Adrenal gland (tissue), 12 donors: ENCODE measurements around the gene PPP2R5C. TPM values are rescaled to one million over a fixed set of nuclear protein-coding genes. Genes with fewer than 3 reads are reported as not detected.

ENCODE experiments used
- DNase-seq, 7 donors: peaks; one replicate each; pipeline ENCODE4 v3.0.0-alpha.2; 2019 to 2020
- H3K27ac ChIP-seq, 5 donors: fragments of 200-600 bp; sonication (generic) in 4 of 5; 1 replicate in 3 of 5; 2 replicates in 2 of 5; pipeline versions ENCODE4 v1.5.1 to v1.8.0; 2016 to 2020; ENCODE audit warnings: mild to moderate bottlenecking in 1 of 5
- H3K27me3 ChIP-seq: fragments of 200-600 bp; 2 replicates; pipeline ENCODE4 v1.8.0; 2021
- H3K36me3 ChIP-seq, 2 donors: fragments of 200-600 bp; replicated peaks in 1 of 2; 1 replicate in 1 of 2; 2 replicates in 1 of 2; pipeline versions ENCODE4 v1.5.1 to v1.8.0; 2018 to 2022
- H3K4me1 ChIP-seq, 2 donors: fragments of 200-600 bp; replicated peaks in 1 of 2; 1 replicate in 1 of 2; 2 replicates in 1 of 2; pipeline versions ENCODE4 v1.5.1 to v1.8.0; 2018 to 2021
- H3K4me3 ChIP-seq, 4 donors: fragments of 200-600 bp; sonication (generic) in 3 of 4; one replicate each; pipeline ENCODE4 v1.5.1; 2016 to 2018
- H3K9me3 ChIP-seq, 3 donors: fragments of 200-600 bp; sonication (generic) in 1 of 3; replicated peaks in 1 of 3; 1 replicate in 2 of 3; 2 replicates in 1 of 3; pipeline versions ENCODE4 v1.5.1 to v1.8.0; 2016 to 2021
- POLR2A ChIP-seq, 2 donors: fragments of 450-650 bp; IDR thresholded peaks; one replicate each; pipeline ENCODE4 v1.6.1; 2017; ENCODE audit warnings: antibody characterized with exemption in 2 of 2, mild to moderate bottlenecking in 2 of 2, moderate library complexity in 1 of 2
- WGBS, 4 donors: extraction: QIAGEN DNeasy Blood & Tissue Kit in 2 of 4; methylation state at CpG; one replicate each; pipeline versions ENCODE4 v1.1.5 to v1.1.7; 2013 to 2017; 5-methylcytosine and 5-hydroxymethylcytosine counted together
- intact Hi-C, 2 donors: fragments of 100-400 bp; cut with DNase I; formaldehyde crosslinking; loops; one replicate each; pipeline versions ENCODE4 v1.14.1 to v1.15.0; 2022 to 2023
- polyA plus RNA-seq, 3 donors: library from polyadenylated mRNA; stranded (reverse); fragments of 200-250 nt in 2 of 3; fragments of 350-450 nt in 1 of 3; fragmentation: Illumina TruSeq in 1 of 3; extraction: RNeasy Lipid Tissue Mini Kit (QIAGEN cat#74804) in 1 of 3; gene quantifications; one replicate each; pipeline ENCODE4 v1.2.3, GENCODE V29; 2013 to 2014
- total RNA-seq, 9 donors: library from RNA; depleted of rRNA in 4 of 9; stranded (reverse); fragments of >200 nt in 4 of 9; fragments of 120-200 nt in 1 of 9; fragmentation: NEBNext Ultra II Directional in 1 of 9; extraction: Animal tissue kit (Norgen Biotek cat#: 25700) in 1 of 9; gene quantifications; one replicate each; pipeline versions ENCODE4 v1.1.0 to v1.2.4, GENCODE V29; 2013 to 2023
- TF ChIP-seq, protein P1 (sequence below), 6 experiments: fragments of 450-650 bp in 4 of 6; fragments of 200-600 bp in 2 of 6; sonication (generic) in 1 of 6; IDR thresholded peaks; 1 replicate in 5 of 6; 2 replicates in 1 of 6; pipeline versions ENCODE4 v1.5.1 to v1.8.0; 2016 to 2021; ENCODE audit warnings: antibody characterized with exemption in 6 of 6, mild to moderate bottlenecking in 2 of 6, moderate library complexity in 1 of 6
- donor health status: healthy with polysubstance abuse.
- donor health status: Bipolar disorder and iron deficiency.
- donor health status: DM: yes; HTN: yes; CAD: no.
- donor health status: DM: no; HTN: no; CAD: no.
- donor health status: DM: no; HTN: no; CAD: no.
- donor health status: DM: yes; HTN: yes; CAD: no.

Gene PPP2R5C
- total and polyA plus RNA-seq, 12 donors, result 66.5 to 216 (median 134) TPM

DNA sequence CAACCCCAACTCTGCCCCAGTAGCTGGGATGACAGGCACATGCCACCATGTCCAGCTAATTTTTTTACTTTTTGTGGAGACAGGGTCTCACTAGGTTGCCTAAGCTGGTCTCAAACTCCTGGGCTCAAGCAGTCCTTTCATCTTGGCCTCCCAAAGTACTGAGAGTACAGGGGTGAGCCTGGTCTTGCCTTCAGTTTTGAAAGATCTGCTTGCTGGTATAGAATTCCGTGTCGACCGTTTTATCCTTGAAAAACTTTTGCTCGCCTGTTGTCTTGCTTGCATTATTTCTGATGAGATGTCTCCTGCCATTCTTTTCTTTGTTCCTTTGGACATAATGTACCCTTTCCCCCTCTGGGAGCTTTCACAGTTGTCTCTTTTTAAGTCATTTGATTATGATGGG lies 110.8 kb downstream of the PPP2R5C start:
- no peaks in the 10 kb centered on the region for H3K9me3 ChIP-seq
- intact Hi-C loops, result no loop called here
- H3K4me1 ChIP-seq, result peaks cover 29 to 38% of the 10 kb centered on the region in 2 donors
- TF ChIP-seq, protein P1, sequence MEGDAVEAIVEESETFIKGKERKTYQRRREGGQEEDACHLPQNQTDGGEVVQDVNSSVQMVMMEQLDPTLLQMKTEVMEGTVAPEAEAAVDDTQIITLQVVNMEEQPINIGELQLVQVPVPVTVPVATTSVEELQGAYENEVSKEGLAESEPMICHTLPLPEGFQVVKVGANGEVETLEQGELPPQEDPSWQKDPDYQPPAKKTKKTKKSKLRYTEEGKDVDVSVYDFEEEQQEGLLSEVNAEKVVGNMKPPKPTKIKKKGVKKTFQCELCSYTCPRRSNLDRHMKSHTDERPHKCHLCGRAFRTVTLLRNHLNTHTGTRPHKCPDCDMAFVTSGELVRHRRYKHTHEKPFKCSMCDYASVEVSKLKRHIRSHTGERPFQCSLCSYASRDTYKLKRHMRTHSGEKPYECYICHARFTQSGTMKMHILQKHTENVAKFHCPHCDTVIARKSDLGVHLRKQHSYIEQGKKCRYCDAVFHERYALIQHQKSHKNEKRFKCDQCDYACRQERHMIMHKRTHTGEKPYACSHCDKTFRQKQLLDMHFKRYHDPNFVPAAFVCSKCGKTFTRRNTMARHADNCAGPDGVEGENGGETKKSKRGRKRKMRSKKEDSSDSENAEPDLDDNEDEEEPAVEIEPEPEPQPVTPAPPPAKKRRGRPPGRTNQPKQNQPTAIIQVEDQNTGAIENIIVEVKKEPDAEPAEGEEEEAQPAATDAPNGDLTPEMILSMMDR (IDR thresholded peaks at IDR 0.05), result no peak
- TF ChIP-seq POLR2A (IDR thresholded peaks at IDR 0.05), result no peak
- no peak overlapping the region for H3K27ac ChIP-seq
- H3K4me3 ChIP-seq, result no peak overlapping the region
- H3K27me3 ChIP-seq, result no peaks in the 10 kb centered on the region
- whole genome bisulfite sequencing, 4 donors, result 94 to 96% (median 95%) methylated on average over 4 of the region's 4 CpGs
- DNase-seq, result no peak
- H3K36me3 ChIP-seq, result no peaks in the 10 kb centered on the region

DNA sequence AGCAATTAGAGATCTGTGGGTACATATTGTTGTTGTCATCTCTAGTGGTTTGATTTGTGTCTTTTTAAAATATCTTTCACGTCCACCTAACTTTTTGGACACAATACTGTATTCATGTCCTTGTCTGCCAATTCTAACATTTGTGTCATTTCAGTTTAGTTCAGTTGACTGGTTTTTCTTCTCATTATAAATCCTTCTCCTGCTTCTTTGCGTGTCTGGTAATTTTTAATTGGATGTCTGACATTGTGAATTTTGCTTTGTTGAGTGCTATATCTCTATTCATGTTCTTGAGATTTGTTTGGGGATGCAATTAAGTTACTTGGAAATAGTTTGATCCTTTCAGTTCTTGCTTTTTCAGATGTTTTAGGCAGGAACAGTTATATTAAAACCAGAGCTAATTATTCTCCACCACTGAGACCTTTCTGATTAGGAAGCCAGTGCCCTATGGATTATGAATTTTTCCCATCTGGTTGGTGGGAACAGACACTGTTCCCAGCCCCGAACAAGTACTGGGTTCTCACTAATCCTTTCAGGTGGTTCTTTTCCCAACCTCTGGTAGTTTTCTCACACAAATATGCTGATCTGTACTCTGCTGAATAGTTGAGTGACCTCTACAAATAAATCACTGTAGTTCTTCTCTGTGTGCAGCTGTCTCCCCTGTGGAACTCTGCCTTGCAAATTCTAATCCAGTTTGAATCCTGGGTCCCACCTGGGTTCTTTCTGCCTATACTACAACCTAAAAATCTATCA lies 111.7 kb downstream of the PPP2R5C start:
- Histone ChIP-seq H3K4me3 (no peak overlapping the region), H3K9me3 (no peaks in the 10 kb centered on the region), H3K27me3 (no peaks in the 10 kb centered on the region), H3K27ac (peak overlapping the region in 1 of 5 donors; percentile 16), H3K4me1 (peaks cover 38 to 47% of the 10 kb centered on the region in 2 donors), H3K36me3 (no peaks in the 10 kb centered on the region)
- intact Hi-C loops, result no loop called here
- WGBS, 4 donors, result 71 to 80% (median 76%) methylated on average over 3 of the region's 3 CpGs
- DNase-seq, result no peak
- no peak for TF ChIP-seq POLR2A (IDR thresholded peaks at IDR 0.05)
- TF ChIP-seq, protein P1 (IDR thresholded peaks at IDR 0.05), result no peak

DNA sequence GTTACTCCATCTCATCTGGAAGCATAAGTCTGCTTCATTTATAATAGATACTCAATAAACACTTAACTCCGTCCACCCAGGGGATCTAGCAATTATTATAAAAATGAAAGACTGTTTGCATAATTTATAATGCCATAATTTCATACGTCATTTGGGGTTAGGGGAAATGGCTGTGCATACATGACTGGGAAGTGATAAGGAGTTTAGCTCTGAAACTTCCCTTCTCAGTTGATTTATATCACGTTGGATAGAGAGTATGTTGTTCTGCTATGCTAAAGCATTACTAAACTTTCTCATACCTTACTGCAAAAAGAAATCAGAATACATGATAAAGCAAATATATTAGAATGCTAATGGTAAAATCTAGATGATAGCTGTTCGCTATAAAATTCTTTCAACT lies 112.5 kb downstream of the PPP2R5C start:
- no peaks in the 10 kb centered on the region for H3K27me3 ChIP-seq
- intact Hi-C loops, result no loop called here
- H3K4me1 ChIP-seq, result peaks cover 42 to 54% of the 10 kb centered on the region in 2 donors
- DNase-seq, result no peak
- TF ChIP-seq, protein P1 (IDR thresholded peaks at IDR 0.05), result no peak
- H3K9me3 ChIP-seq, result no peaks in the 10 kb centered on the region
- H3K36me3 ChIP-seq, result no peaks in the 10 kb centered on the region
- H3K27ac ChIP-seq, result peak overlapping the region in 1 of 5 donors; percentile 16
- 68 to 80% (median 70%) methylated on average over 4 of the region's 4 CpGs for WGBS, 4 donors
- no peak overlapping the region for H3K4me3 ChIP-seq

DNA sequence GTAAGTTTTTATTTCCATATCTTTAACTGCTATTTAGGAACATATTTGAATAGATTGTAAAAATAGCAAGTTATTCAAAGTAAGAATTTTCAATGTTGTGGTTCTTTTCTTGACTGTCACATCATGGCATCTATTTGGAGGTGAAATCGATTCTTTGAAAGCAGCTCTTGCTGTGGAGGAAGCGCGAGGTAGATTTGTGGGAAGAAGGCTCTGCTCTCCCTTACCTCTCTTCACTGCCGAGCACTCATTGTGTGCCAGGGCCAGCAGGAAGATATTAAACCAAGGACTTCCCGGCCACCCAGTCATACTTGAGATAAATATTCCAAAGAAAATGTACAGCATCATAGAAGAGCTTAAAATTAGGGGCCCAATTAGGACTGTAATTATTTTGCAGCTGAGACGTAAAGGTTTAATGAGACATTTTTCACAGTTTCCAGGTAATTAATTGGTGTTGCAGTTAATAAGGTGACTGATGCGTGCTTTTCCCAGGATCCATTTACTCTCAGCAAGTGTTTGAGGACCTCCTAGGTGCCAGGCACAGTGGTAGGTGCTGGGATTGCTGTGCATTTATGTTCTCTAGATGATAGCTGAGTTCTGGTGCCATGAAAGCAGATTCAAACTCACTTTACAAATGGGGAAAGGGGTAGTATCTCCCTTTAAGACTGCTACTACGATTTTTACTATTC lies 113.7 kb downstream of the PPP2R5C start:
- intact Hi-C loops, result no loop called here

More for the DNA sequence above, 113.7 kb downstream of the PPP2R5C start:
- 46 to 57% (median 56%) methylated on average over 8 of the region's 8 CpGs for WGBS, 4 donors
- peaks cover 42 to 58% of the 10 kb centered on the region in 2 donors for H3K4me1 ChIP-seq
- TF ChIP-seq POLR2A (IDR thresholded peaks at IDR 0.05), result no peak
- TF ChIP-seq, protein P1 (IDR thresholded peaks at IDR 0.05), result no peak
- H3K4me3 ChIP-seq, result no peak overlapping the region
- no peaks in the 10 kb centered on the region for H3K9me3 ChIP-seq
- H3K27me3 ChIP-seq, result no peaks in the 10 kb centered on the region
- no peaks in the 10 kb centered on the region for H3K36me3 ChIP-seq
- DNase-seq, result no peak
- H3K27ac ChIP-seq, result peak overlapping the region; percentile 48 to 91 (median 62)
